ENCODE data around the gene DCXR. TPM values are rescaled to one million over a fixed set of nuclear protein-coding genes. Genes with fewer than 3 reads are reported as not detected.

The DCXR gene
- polyA plus RNA-seq, 3 donors, result 88.8 to 93.1 (median 90.3) TPM

- no peak overlapping the region for H3K9ac ChIP-seq (ENCODE audit: insufficient read depth, low read length, poor library complexity, severe bottlenecking)
- H3K9me3 Mint-ChIP-seq, result no peaks in the 10 kb centered on the region
- H4K20me1 ChIP-seq (ENCODE audit: insufficient read depth, low read length), result peaks cover 5% of the 10 kb centered on the region
- TF ChIP-seq CTCF (IDR thresholded peaks at IDR 0.05), result no peak
- peaks cover 9% of the 10 kb centered on the region for H3K4me1 Mint-ChIP-seq
- no peaks in the 10 kb centered on the region for H3K27me3 Mint-ChIP-seq (ENCODE audit: low read depth in 3 of 3)
- no peak overlapping the region for H3K4me3 ChIP-seq (replicated peaks in 1 of 3; ENCODE audit: low read depth in 2 of 3, low read length in 3 of 3)
- H3K4me1 ChIP-seq (ENCODE audit: control insufficient read depth in 1 of 2, insufficient read depth in 2 of 2, low read length in 2 of 2), result peaks cover 5 to 11% of the 10 kb centered on the region in 2 donors
- H3K4me2 ChIP-seq (replicated peaks; ENCODE audit: extremely low read depth, low read length, poor library complexity, severe bottlenecking), result no peak overlapping the region
- no peak overlapping the region for H2AFZ ChIP-seq (ENCODE audit: insufficient read depth, low read depth, low read length, poor library complexity, severe bottlenecking)
- WGBS (ENCODE audit: insufficient coverage), result 95% methylated on average over 17 of the region's 19 CpGs
- H3K27ac Mint-ChIP-seq, result no peak overlapping the region
- H3K79me2 ChIP-seq (ENCODE audit: insufficient read depth, low read length), result peaks cover 5% of the 10 kb centered on the region
- no peak overlapping the region for H3K27ac ChIP-seq (ENCODE audit: low read depth in 1 of 2, low read length in 2 of 2)
- H3K36me3 ChIP-seq (replicated peaks in 1 of 2; ENCODE audit: control insufficient read depth in 1 of 2, insufficient read depth in 2 of 2, low read length in 2 of 2), result peaks cover 90 to 92% of the 10 kb centered on the region in 2 donors
- H3K9me3 ChIP-seq (replicated peaks in 1 of 2; ENCODE audit: control insufficient read depth in 1 of 2, insufficient read depth in 1 of 2, low read length in 2 of 2), result no peaks in the 10 kb centered on the region
- no peak overlapping the region for H3K4me3 Mint-ChIP-seq
- peaks cover 36 to 68% of the 10 kb centered on the region in 2 donors for H3K36me3 Mint-ChIP-seq
- intact Hi-C loops (cut with micrococcal nuclease), result no loop called here
- no peaks in the 10 kb centered on the region for H3K27me3 ChIP-seq (ENCODE audit: control insufficient read depth in 2 of 2, insufficient read depth in 2 of 2, low read length in 2 of 2)
- no peak for DNase-seq
Measured at GRCh38 chr17:82059272-82060000, 21.9 kb upstream of the DCXR start.

GRCh38 chr17:82058855-82059249 is 21.4 kb upstream of the DCXR start:
- Histone ChIP-seq H3K4me3 (replicated peaks in 1 of 3; ENCODE audit: low read depth in 2 of 3, low read length in 3 of 3) (no peak overlapping the region), H2AFZ (ENCODE audit: insufficient read depth, low read depth, low read length, poor library complexity, severe bottlenecking) (no peak overlapping the region), H3K36me3 (replicated peaks in 1 of 2; ENCODE audit: control insufficient read depth in 1 of 2, insufficient read depth in 2 of 2, low read length in 2 of 2) (peaks cover 95 to 96% of the 10 kb centered on the region in 2 donors), H3K9me3 (replicated peaks in 1 of 2; ENCODE audit: control insufficient read depth in 1 of 2, insufficient read depth in 1 of 2, low read length in 2 of 2) (no peaks in the 10 kb centered on the region), H3K27ac (ENCODE audit: low read depth in 1 of 2, low read length in 2 of 2) (no peak overlapping the region), H4K20me1 (ENCODE audit: insufficient read depth, low read length) (peaks cover 11% of the 10 kb centered on the region), H3K4me1 (ENCODE audit: control insufficient read depth in 1 of 2, insufficient read depth in 2 of 2, low read length in 2 of 2) (peaks cover 0 to 5% of the 10 kb centered on the region in 2 donors), H3K4me2 (replicated peaks; ENCODE audit: extremely low read depth, low read length, poor library complexity, severe bottlenecking) (no peak overlapping the region), H3K27me3 (ENCODE audit: control insufficient read depth in 2 of 2, insufficient read depth in 2 of 2, low read length in 2 of 2) (no peaks in the 10 kb centered on the region), H3K9ac (ENCODE audit: insufficient read depth, low read length, poor library complexity, severe bottlenecking) (no peak overlapping the region), H3K79me2 (ENCODE audit: insufficient read depth, low read length) (peaks cover 3% of the 10 kb centered on the region)
- Mint-ChIP-seq H3K27ac (no peak overlapping the region), H3K4me1 (peaks cover 3% of the 10 kb centered on the region), H3K9me3 (no peaks in the 10 kb centered on the region), H3K4me3 (no peak overlapping the region), H3K27me3 (ENCODE audit: low read depth in 3 of 3) (no peaks in the 10 kb centered on the region), H3K36me3 (peaks cover 37 to 74% of the 10 kb centered on the region in 2 donors)
- DNase-seq, result no peak
- no peak for TF ChIP-seq CTCF (IDR thresholded peaks at IDR 0.05)
- 93% methylated on average over 6 of the region's 10 CpGs for WGBS (ENCODE audit: insufficient coverage)
- intact Hi-C loops (cut with micrococcal nuclease), result no loop called here
